T-helper 22 cell (primary cell): Measurements from ENCODE around the gene ATF1.
A peak's percentile ranks its signal among the peaks of the same experiment; 100 is the strongest.

ENCODE experiments used
- DNase-seq: peaks from one replicate; pipeline ENCODE4 v3.0.0-alpha.2; 2020; ENCODE audit warnings: low read depth

Gene ATF1

GRCh38 chr12:50763639-50764285, at the start of gene ATF1:
TSS of gene ATF1 (plus strand) at chr12:50764101. CDS start at chr12:50780146, 16,045 bp downstream.
- DNase-seq = peak; percentile 81

- DNase-seq = no peak
These were observed 48.7 kb upstream of the ATF1 start for GRCh38 chr12:50715174-50715573.

GRCh38 chr12:50718760-50719159, 45.1 kb upstream of the ATF1 start:
- no peak for DNase-seq

- no peak for DNase-seq
These were observed 43.8 kb upstream of the ATF1 start for GRCh38 chr12:50720085-50720484.

- DNase-seq = no peak
These were observed 43.4 kb upstream of the ATF1 start for GRCh38 chr12:50720501-50720900.

- DNase-seq = no peak
These were observed 40.0 kb upstream of the ATF1 start for GRCh38 chr12:50723865-50724264.

- DNase-seq = no peak
These were observed 38.6 kb upstream of the ATF1 start for GRCh38 chr12:50725011-50725942.

- no peak for DNase-seq
These were observed 36.4 kb upstream of the ATF1 start for GRCh38 chr12:50727466-50727865.

- DNase-seq = no peak
These were observed 35.5 kb upstream of the ATF1 start for GRCh38 chr12:50728417-50728816.

GRCh38 chr12:50728841-50729240, 35.1 kb upstream of the ATF1 start:
- no peak for DNase-seq

- no peak for DNase-seq
These were observed 31.3 kb upstream of the ATF1 start for GRCh38 chr12:50732591-50732990.

- DNase-seq = no peak
These were observed 30.2 kb upstream of the ATF1 start for GRCh38 chr12:50733706-50734105.

GRCh38 chr12:50734409-50735263, 29.3 kb upstream of the ATF1 start:
- no peak for DNase-seq

- DNase-seq = no peak
These were observed 24.3 kb upstream of the ATF1 start for GRCh38 chr12:50739611-50740010.

- DNase-seq = no peak
These were observed 23.6 kb upstream of the ATF1 start for GRCh38 chr12:50740307-50740706.

GRCh38 chr12:50742776-50743175, 21.1 kb upstream of the ATF1 start:
- no peak for DNase-seq

- DNase-seq = no peak
These were observed 18.0 kb upstream of the ATF1 start for GRCh38 chr12:50745861-50746260.

GRCh38 chr12:50746431-50746830, 17.5 kb upstream of the ATF1 start:
- no peak for DNase-seq

- DNase-seq = no peak
These were observed 16.1 kb upstream of the ATF1 start for GRCh38 chr12:50747817-50748216.

- DNase-seq = no peak
These were observed 14.4 kb upstream of the ATF1 start for GRCh38 chr12:50749459-50749882.

GRCh38 chr12:50750366-50750765, 13.5 kb upstream of the ATF1 start:
- no peak for DNase-seq

GRCh38 chr12:50751948-50752721, 11.8 kb upstream of the ATF1 start:
- no peak for DNase-seq
